ENCODE data around the gene RPS15.

GRCh38 chr19:1431759-1432506, 6.3 kb upstream of the RPS15 start:
- TF ChIP-seq, protein P1, sequence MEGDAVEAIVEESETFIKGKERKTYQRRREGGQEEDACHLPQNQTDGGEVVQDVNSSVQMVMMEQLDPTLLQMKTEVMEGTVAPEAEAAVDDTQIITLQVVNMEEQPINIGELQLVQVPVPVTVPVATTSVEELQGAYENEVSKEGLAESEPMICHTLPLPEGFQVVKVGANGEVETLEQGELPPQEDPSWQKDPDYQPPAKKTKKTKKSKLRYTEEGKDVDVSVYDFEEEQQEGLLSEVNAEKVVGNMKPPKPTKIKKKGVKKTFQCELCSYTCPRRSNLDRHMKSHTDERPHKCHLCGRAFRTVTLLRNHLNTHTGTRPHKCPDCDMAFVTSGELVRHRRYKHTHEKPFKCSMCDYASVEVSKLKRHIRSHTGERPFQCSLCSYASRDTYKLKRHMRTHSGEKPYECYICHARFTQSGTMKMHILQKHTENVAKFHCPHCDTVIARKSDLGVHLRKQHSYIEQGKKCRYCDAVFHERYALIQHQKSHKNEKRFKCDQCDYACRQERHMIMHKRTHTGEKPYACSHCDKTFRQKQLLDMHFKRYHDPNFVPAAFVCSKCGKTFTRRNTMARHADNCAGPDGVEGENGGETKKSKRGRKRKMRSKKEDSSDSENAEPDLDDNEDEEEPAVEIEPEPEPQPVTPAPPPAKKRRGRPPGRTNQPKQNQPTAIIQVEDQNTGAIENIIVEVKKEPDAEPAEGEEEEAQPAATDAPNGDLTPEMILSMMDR (IDR thresholded peaks at IDR 0.05; ENCODE audit: low read length) = no peak
- no peak for TF ChIP-seq EZH2 (optimal IDR thresholded peaks at IDR 0.05; ENCODE audit: low read depth, low read length)
- TF ChIP-seq EZH2phosphoT487 (IDR thresholded peaks at IDR 0.05; ENCODE audit: low read length) = no peak

Data from MM.1S (cell line).